Renal cortical epithelial cell (primary cell): ENCODE measurements around the gene KAZN. TPM values are rescaled to one million over a fixed set of nuclear protein-coding genes. Genes with fewer than 3 reads are reported as not detected.

Experiments used
- DNase-seq: peaks from one replicate; pipeline ENCODE4 v3.0.0-alpha.2; 2011; ENCODE audit warnings: low read depth
- total RNA-seq: library from RNA; depleted of rRNA; stranded (reverse); fragments of >200 nt; gene quantifications from 2 replicates; pipeline ENCODE4 v1.2.3, GENCODE V29; 2014

Gene KAZN
- total RNA-seq, 1 donor from 2014 or later, result 30.8 TPM

- DNase-seq, result peak; percentile 53
Observed at GRCh38 chr1:14913482-14914177, 315.1 kb downstream of the KAZN start.

DNA sequence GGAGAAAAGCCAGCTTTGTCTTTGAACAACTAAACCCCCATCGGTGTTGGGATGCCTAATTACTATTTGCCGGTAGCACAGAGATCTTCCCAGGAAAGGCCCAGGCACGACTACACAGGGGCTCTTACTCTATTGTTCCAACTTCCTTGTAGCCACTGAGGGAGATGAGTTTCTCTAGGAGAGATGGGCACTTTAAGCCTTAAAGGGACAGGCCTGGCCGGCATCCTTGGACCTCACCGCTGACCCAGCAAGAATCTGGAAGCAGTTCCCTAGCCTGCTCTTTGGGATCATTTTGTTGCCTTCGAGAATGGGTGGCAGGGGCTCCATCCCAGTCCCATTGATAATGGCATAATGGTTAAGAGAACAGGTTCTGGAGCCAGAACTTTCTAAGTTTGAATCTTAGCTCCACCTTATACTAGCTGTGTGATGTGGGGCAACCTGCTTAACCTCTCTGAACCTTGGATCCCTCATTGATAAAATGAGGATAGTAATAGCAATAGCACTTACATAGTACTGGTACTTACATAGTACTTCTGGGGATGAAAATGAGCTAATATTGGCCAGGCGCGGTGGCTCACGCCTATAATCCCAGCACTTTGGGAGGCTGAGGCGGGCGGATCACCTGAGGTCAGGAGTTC, 316.0 kb downstream of the KAZN start:
- DNase-seq, result no peak

DNA sequence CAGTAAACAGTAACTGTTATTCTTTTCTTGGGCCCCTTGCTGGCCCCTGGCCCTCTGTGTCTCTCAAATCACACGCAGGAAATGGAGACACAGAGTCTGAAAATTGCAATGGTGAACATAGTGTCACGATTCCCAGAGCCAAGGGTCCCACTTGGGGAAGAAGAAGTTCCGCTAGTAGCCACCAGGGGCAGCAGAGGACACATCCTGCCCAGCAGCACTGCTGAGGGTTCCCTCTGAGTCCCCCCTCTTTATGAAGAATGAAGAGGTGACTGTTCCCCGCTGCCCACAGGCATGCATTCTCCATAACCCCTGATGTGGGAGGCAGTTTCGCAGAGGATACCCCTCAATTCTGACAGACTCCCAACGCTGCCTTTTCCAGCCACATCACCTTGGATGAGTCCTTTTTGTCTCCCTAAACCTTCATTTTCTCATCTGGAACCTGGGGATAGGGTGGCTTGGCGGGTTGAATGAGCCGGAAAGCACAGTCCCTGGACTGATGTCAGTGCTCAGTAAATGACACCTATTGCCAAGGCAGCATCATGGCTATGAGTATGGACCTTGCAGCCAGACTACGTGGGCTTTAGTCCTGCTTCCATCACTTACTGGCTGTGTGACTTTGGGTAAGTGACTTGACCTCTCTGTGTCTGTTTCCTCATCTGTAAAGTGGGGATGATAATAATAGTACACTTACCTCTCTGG, 317.0 kb downstream of the KAZN start:
- DNase-seq, result no peak

GRCh38 chr1:14919289-14919688, 320.8 kb downstream of the KAZN start:
- no peak for DNase-seq

DNA sequence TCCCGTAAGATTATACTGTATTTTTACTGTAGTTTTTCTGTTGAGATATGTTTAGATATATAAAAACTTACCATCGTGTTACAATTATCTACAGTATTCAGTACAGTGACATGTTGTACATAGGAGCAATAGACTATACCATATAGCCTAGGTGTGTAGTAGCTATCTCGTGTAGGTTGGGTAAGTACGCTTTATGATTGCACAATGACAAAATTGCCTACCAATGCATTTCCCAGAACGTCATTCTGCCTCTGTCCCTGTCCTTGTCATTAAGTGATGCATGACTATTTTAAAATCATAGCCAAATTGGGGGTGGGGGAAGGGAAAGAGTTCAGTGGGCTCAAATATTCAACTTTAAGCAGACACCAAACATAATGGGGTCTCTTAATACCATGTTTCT, 321.3 kb downstream of the KAZN start:
- DNase-seq, result no peak

DNA sequence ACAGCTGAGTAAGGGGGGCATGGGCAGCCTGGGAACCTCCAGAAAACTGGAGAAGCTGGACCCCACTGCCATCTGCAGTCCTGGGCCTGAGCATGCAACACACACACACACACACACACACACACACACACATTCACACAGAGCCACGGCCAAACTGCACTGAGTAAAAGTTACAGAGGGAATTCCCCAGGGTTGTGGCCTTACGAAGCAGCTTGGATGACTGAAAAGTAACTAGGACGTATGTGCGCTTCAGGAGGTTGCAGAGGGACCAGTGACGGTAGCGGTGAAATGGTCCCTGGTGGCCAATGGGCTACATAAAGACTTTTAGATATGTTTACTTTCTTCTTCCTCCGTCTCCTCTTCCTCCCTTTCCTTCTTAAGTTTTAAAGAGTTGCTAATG, 322.6 kb downstream of the KAZN start:
- peak; percentile 54 for DNase-seq

- DNase-seq, result no peak
Observed at GRCh38 chr1:14922942-14923726, 324.6 kb downstream of the KAZN start.

DNA sequence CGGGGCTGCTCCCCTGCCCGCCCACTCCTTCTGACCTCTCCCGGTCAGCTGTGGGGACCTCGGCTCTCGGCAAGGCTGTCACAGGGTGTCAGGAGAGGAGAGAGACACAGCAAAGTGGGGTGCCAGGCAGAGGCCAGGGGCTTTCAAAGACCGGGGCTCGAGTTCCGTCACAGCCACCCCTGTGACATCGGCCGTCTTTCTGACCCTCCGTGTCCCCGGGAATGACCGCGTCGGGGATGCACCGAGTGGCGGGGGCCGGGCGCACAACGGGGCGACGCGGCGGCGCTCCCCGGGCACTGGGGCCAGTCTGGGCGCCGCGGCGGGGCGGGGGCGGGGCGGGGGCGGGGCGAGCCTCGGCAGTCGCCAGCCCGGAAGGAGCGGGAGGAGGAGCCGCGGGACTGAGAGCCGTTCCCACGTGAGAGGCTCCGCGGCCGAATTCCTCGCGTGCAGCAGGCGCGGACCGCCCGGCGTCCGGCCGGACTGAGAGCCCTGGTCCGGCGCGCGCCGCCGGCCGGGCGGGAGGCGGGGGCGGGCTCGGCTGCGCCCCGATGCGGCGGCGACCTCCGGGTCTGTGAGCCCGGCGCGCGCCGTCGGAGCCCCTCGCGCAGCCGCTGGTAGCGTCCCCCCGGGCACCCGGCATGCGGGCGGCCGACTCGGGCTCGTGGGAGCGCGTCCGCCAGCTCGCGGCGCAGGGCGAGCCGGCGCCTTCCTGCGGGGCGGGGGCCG, 325.4 kb downstream of the KAZN start:
- DNase-seq, result no peak

- no peak for DNase-seq
Observed at GRCh38 chr1:14924455-14925331, 326.2 kb downstream of the KAZN start.

GRCh38 chr1:14925336-14926136, 327.1 kb downstream of the KAZN start:
- no peak for DNase-seq

GRCh38 chr1:14926229-14926628, 327.7 kb downstream of the KAZN start:
- DNase-seq, result no peak

DNA sequence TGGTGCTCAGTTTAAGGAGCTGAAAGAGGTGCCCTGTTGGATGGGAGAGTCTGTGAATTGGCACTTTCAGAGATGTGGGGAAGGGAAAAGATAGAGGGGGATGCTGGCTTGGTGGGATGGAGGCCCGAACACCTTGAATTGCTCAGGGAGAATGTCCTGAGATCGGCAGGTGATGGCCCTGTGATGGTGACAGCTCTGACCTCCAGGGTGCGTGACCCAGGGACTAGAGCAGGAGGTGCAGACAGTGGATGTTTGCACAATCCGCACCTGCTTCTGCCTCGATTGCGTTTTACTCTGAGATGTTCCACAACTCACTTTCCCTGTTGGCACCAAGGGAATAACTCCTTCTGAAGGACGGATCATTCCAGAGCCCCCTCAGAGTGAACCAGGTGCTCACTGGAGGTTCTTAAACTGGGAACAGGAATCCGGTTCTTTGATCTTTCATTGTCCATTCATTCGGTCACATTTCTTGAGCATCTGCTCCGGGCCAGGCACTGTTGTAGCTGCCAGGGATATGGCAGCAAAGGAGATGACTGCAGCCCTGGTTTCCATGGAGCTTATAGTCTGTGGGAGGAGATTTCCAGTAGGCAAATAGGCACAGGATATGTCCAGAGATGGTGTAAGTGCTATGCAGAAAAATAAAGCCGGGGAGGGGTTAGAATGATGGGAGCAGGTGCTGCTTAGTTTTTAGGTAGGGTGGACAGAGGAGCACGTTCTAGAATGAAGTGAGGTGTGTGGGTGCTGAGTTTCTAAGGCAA, 328.5 kb downstream of the KAZN start:
- no peak for DNase-seq

DNA sequence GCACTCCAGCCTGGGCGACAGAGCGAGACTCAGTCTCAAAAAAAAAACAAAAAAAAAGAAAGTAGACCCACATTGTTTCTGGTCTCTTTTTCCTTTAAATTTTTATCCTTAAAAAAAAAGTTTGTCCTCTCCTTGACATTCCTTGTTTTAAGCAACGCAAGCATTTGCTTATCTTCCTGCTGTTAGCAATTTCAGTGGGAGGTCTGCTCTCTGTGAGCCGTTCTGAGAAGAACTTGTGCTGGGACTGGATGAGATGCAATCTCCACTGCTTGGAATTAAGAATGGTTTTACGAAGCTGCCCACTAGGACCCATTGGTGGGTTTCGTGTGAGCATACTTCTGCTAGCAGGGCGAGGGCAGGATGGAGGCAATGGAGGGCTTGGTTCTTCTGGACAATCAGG, 329.9 kb downstream of the KAZN start:
- no peak for DNase-seq

- DNase-seq, result no peak
Observed at GRCh38 chr1:14928886-14929546, 330.5 kb downstream of the KAZN start.

GRCh38 chr1:14929547-14930246, 331.2 kb downstream of the KAZN start:
- peak; percentile 87 for DNase-seq

DNA sequence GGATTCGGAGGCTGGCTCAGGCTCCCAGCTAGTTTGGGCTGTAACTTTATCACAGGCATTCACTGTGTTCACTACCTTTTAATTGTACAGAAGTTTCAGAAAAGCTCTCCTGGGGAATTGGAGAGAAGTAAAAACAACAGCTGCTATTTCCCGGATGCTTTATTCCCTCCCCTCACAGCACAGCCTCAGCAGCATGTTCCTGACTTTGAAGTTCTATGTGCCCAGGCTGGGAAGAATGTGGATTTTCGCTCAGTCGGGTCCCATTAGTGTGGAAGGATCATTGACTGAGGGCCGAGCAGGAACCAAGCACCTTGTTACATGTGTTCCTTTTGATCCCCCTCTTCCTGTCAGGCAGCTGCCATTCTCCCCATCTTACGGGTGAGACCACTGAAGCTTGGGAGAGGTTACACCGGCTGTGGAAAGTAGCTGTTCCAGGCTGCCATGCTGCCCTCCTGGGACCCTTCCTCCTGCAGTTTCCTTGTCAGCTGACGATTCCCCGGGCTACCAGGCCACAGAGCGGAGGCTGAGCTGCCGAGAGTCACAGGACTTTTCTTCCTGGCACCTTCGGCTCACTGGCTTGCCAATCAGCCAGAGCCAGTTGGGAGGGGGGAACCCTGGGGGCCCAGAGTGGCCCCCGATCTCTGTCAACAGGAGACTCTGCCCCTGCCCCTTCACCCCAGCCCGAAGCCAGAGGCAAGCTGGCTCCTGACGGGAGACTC, 331.9 kb downstream of the KAZN start:
- no peak for DNase-seq

GRCh38 chr1:14932034-14932638, 333.7 kb downstream of the KAZN start:
- DNase-seq, result no peak
